GM11168 (cell line): ENCODE measurements around the gene KIF26A.

Source experiments
- in situ Hi-C: fragments of 300-500 bp; cut with MboI; formaldehyde crosslinking; loops from one replicate; pipeline ENCODE4 v1.12.0; 2022; ENCODE audit warnings: low sequenced_read_pairs; ENCODE audit not compliant: unreplicated experiment

The KIF26A gene

GRCh38 chr14:104140463-104141331 lies 2.3 kb downstream of the KIF26A start:
- in situ Hi-C loops, result loop anchor here (25.0 kb wide), 1 partner anchor 497 kb away; no protein-coding TSS in a partner anchor

DNA sequence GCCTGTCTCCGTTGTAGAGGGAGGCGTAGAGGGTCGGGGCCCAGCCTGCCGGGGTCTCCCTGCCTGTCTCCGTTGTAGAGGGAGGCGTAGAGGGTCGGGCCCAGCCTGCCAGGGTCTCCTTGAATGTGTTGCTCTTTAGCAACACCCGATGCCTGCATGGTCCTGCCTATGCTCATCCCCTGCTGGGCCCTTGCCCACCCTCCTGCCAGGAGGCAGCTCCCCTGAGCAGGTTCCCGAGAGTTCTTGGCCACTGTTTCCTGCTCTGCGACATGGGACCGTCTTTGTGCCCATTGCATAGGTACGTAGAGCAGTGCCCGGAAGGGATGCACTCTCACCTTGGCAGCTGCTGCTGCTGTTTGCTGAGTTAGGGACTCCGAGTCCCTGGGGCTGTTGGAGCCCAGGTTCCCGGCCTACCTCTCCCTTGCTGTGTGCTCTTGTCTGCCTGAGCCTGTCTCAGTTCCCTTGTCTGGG lies 3.3 kb downstream of the KIF26A start:
- in situ Hi-C loops, result loop anchor here (25.0 kb wide), 1 partner anchor 496 kb away; no protein-coding TSS in a partner anchor

DNA sequence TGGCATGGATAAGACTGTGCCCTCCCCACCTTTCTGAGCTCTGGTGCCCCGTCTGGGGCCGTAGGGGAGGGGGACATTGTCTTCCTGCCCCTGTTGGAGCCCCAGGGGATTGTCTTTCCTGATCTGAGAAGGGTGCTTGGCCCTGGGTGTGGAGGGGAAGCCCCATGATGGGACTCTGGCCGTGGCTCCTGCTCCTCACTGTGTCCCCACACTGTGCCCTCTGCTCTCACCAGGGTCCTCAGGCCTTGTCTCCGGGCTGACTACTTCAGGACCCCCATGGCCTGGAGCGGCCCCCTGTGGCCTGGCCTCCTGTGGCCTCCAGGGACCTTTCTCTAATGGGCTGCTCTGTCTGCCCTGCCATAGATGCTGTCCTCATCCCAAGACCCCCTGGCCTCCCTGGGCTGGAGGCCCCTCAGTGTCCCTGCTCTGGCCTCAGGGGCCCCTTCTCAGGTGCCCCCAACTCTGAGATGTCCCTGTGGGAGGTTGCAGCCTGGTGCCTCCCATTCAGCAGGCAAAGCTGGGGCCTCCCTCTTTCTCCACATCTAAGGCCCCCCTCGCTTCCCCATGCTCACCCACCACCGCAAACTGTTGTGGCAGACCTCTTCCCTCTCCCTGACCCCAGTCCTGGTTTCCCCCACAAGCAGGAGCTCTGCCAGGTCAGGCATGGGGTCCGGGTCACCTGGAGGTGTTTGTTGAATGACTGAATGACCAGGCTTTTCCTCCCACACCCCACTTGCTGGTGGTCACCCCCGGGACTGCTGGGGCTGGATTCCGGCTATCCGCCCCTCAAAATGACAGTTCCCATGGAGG lies 4.0 kb downstream of the KIF26A start:
- in situ Hi-C loops, result loop anchor here (25.0 kb wide), 1 partner anchor 495 kb away; no protein-coding TSS in a partner anchor

DNA sequence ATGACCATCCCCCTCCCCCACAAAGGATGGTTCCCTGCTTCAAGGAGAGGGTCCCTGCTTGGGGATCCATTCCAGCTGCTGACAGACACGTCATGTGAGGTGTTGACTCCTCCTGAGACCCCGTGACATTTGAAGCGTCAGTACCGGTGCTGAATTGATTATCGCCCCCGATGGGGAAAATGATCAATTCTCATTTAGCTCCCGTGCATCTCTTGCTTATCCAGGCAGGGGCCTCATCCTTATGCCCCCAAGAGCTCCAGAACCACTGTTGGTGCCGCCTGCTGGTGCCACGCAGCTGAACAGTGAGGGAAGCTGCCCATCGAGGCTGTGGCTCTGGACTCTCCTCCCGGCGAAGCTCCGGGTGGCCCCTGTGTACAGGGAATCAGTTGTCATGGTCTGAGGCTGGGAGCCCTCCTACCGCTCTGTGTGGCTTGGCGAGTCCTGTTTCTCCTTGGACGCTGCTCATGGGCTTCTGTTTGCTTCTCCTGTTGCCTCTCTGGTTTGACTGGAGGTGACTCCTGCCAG lies 4.6 kb downstream of the KIF26A start:
- in situ Hi-C loops, result loop anchor here (25.0 kb wide), 1 partner anchor 494 kb away; no protein-coding TSS in a partner anchor

DNA sequence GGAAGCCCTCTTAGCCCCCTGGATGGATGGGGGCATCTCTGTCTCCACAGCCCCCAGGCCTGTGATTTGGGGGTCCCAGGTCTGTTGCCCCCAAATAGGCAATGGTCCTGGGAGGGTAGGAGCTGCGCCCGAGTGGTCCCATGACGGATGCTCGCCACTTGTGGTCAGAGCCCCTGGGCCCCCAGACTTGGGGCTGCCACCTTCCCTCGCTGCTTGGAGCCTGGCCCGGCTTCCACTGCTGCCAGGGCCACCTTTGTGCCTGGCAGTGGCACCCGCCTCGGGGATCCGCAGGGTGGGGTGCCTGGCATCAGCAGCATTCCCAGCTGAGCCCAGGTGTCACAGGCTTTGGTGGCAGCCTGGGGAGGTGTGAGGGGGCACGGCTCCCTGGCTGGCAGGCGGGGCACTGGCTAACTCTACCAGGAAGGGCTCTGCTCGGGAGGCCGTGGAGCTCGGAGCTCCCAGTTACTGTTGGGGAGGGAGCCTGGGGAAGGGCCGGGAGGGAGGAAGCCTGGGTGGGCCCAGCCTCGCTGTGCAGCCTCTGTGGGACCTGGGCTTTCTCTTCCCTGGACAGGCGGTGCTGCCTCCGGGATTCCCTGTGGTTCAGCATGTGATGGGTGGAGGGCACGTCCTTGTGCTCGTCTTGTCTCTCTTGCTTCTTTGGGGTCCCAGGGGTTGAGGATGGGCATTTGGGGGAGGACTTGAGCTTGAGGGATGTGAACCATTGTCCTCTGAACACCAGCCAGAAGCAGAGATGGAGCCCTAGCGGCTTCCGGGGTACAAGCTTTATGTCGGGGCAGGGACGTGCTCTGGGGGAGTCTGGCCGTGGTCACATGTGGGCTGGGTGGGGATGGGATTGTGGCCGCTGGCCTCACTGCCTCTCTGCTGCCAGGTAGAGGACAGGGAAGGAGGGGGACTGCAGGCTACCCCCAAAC lies 5.4 kb downstream of the KIF26A start:
- in situ Hi-C loops, result loop anchor here (25.0 kb wide), 1 partner anchor 494 kb away; no protein-coding TSS in a partner anchor

- in situ Hi-C loops, result loop anchor here (25.0 kb wide), 1 partner anchor 493 kb away; no protein-coding TSS in a partner anchor
These were observed 6.0 kb downstream of the KIF26A start for GRCh38 chr14:104144453-104144790.

- in situ Hi-C loops, result loop anchor here (25.0 kb wide), 1 partner anchor 492 kb away; no protein-coding TSS in a partner anchor
These were observed 6.8 kb downstream of the KIF26A start for GRCh38 chr14:104144911-104145825.

DNA sequence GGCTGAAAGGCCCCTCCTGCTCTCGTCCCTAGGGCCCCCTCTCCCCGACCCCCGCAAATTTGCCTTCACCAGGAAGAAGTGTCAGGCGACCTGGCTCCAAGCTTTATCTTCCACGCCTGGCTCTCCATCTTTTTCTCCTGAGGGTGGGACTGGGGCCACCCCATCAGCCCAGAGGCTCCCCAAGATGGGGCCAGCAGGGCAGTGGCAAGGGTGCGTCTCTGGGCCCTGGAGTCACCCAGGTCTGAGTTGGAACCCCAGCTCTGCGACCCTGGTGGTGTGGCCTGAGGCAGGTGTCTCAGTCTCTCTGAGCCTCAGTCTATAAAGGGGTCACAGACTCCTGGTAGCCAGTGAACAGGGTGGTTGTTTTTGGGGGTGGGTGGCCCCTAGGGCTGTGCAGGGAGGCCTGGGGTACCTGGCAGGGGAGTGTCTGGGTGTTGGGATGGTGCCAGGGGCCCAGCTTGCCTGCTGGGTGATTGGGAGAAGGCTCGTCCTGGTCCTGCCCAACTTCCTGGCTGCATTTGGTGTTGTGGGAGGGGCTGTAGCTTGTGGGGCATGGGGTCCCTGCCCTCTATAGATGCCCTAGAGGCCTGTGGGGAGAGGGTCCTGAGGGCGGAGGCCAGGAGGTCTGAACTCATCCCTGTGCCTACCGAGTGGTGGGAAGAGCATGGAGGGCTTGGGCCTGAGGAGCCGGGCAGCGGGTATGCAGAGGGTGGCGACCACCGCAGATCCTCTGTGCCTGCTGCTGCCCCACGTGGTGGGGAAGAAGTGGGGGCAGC lies 7.6 kb downstream of the KIF26A start:
- in situ Hi-C loops, result loop anchor here (25.0 kb wide), 1 partner anchor 491 kb away; no protein-coding TSS in a partner anchor

GRCh38 chr14:104146651-104147345 lies 8.4 kb downstream of the KIF26A start:
- in situ Hi-C loops, result loop anchor here (25.0 kb wide), 1 partner anchor 491 kb away; no protein-coding TSS in a partner anchor

DNA sequence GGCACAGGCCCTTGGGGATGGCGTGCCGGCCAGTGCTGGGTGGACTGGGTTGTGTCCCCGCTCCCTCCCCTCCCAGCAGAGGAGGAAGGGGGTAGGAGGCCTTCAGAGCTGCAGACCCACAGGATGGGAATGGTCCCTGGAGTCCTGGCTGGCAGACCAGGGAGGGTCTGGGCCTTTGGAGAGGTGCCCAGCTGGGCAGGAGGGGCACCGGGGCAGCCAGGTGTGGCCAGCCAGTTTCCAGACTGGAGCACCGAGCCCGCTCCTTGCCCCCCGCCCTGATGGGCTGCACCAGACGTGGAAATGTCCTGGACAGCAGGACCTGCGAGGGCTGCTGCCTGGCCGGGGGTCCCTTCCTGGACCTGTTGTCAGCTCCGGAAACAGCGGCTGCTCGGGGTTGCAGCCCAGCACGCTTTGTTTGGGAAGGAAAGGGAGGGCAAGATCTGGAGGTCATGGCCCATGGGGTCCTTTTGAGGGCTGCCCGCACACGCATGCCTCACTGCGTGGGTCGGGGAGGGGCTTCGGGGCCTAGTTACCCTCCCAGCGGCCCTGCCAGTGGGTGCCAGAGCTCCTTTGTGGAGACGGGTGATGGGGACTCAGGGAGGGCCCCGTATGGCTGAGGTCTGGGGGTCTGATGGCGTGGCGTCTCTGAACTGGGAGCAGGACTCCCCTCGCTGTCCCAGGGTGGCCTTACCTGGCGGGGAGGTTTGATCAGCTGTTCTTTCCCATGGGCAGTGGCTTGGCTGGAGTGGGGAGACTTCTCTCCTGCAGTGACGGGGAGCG lies 9.1 kb downstream of the KIF26A start:
- in situ Hi-C loops, result loop anchor here (25.0 kb wide), 1 partner anchor 490 kb away; no protein-coding TSS in a partner anchor

GRCh38 chr14:104148433-104149277 lies 10.3 kb downstream of the KIF26A start:
- in situ Hi-C loops, result loop anchor here (25.0 kb wide), 1 partner anchor 489 kb away; no protein-coding TSS in a partner anchor

- in situ Hi-C loops, result loop anchor here (25.0 kb wide), 1 partner anchor 488 kb away; no protein-coding TSS in a partner anchor
These were observed 10.8 kb downstream of the KIF26A start for GRCh38 chr14:104149278-104149595.

GRCh38 chr14:104149617-104150135 lies 11.3 kb downstream of the KIF26A start:
- in situ Hi-C loops, result loop anchor here (25.0 kb wide), 1 partner anchor 488 kb away; no protein-coding TSS in a partner anchor

DNA sequence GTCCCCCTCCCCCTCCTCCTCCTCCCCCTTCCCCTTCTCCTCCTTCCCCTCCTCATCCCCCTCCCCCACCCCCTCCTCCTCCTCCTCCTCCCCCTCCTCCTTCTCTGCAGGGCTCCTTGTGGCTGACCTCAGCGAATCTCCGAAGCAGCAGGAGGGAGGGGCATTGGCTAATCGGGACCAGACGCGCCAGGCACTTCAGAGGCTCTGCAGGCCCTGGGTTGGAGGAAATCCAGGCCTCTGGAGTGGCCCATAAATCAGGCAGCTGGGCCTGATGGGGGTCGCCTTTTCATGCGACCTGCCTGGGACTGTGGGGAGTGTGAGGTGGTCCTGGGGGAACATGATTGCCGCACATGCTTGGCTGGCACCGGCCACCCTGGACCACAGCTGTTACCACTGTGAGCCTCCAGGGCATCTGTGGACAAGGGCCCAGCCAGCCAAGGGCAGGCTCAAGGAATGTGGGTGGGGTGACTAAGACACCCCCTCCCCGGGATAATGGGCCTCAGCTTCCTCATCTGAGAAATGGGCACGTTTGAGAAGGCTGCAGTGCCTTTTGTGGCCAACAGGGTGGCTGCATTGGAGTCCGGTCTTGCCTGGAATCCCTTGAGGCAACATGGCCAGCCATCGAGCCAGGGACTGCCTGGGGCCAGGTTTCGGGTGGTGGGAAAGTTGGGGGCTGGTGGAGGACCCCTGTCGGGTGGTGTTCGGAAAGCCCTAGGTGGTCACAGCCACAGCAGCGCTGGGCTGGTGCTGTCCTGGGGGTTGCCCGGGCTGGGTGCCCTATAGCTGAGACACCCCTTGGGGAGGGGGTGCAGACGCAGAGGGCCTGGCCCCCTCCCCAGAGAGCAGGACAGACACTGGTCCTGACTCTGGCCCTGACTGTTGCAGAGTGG lies 12.0 kb downstream of the KIF26A start:
- in situ Hi-C loops, result no loop called here
